Heart left ventricle (tissue), 16 donors: ENCODE data around the gene FOXL2NB. TPM values are rescaled to one million over a fixed set of nuclear protein-coding genes. Genes with fewer than 3 reads are reported as not detected.

Experiments used
- ATAC-seq, 4 donors: fragments of 200-7000 bp; cut with Tn5 transposase; one replicate each; pipeline ENCODE4 v1.9.1; 2020 to 2022; ENCODE audit warnings: moderate library complexity in 4 of 4, mild to moderate bottlenecking in 3 of 4, moderate number of reproducible peaks in 1 of 4
- DNase-seq, 5 donors: peaks; one replicate each; pipeline ENCODE4 v3.0.0-alpha.2; 2020
- H3K27ac ChIP-seq, 12 donors: fragments of 200-600 bp; sonication (generic) in 4 of 12; one replicate each; pipeline versions ENCODE4 v1.5.0 to v1.8.0; 2016 to 2022; ENCODE audit warnings: mild to moderate bottlenecking in 2 of 12
- H3K27me3 ChIP-seq, 9 donors: fragments of 200-600 bp; sonication (generic) in 2 of 9; one replicate each; pipeline versions ENCODE4 v1.5.1 to v1.8.0; 2016 to 2022; ENCODE audit warnings: mild to moderate bottlenecking in 3 of 9
- H3K36me3 ChIP-seq, 9 donors: fragments of 200-600 bp; sonication (generic) in 2 of 9; one replicate each; pipeline versions ENCODE4 v1.5.0 to v1.8.0; 2018 to 2022; ENCODE audit warnings: mild to moderate bottlenecking in 2 of 9
- H3K4me1 ChIP-seq, 12 donors: fragments of 200-600 bp; sonication (generic) in 4 of 12; one replicate each; pipeline versions ENCODE4 v1.5.0 to v1.8.0; 2016 to 2022; ENCODE audit warnings: mild to moderate bottlenecking in 3 of 12
- H3K4me3 ChIP-seq, 12 donors: fragments of 200-600 bp; sonication (generic) in 4 of 12; one replicate each; pipeline versions ENCODE4 v1.5.0 to v1.8.0; 2017 to 2022; ENCODE audit warnings: mild to moderate bottlenecking in 9 of 12, moderate library complexity in 4 of 12
- H3K9me3 ChIP-seq, 12 donors: fragments of 200-600 bp; sonication (generic) in 4 of 12; one replicate each; pipeline versions ENCODE4 v1.5.0 to v1.8.0; 2016 to 2022; ENCODE audit warnings: mild to moderate bottlenecking in 1 of 12
- POLR2A ChIP-seq, 2 donors: fragments of 450-650 bp; IDR thresholded peaks; one replicate each; pipeline ENCODE4 v1.6.1; 2017; ENCODE audit warnings: antibody characterized with exemption in 2 of 2, mild to moderate bottlenecking in 2 of 2, moderate library complexity in 2 of 2
- WGBS, 4 donors: extraction: QIAGEN DNeasy Blood & Tissue Kit in 2 of 4; methylation state at CpG; one replicate each; pipeline versions ENCODE4 v1.1.5 to v1.1.7; 2013 to 2018; 5-methylcytosine and 5-hydroxymethylcytosine counted together
- intact Hi-C, 10 donors: fragments of 100-400 bp; cut with DNase I; formaldehyde crosslinking; loops; one replicate each; pipeline versions ENCODE4 v1.11.1 to v1.14.2; 2022
- polyA plus RNA-seq, 2 donors: library from polyadenylated mRNA; stranded (reverse); fragments of 200-250 nt; gene quantifications; one replicate each; pipeline ENCODE4 v1.2.3, GENCODE V29; 2013
- total RNA-seq, 9 donors: library from RNA; depleted of rRNA in 2 of 9; stranded (reverse); fragments of >200 nt in 2 of 9; fragmentation: NEBNext Ultra II Directional in 3 of 9; extraction: Animal tissue kit (Norgen Biotek cat#: 25700) in 3 of 9; gene quantifications; one replicate each; pipeline versions ENCODE4 v1.1.0 to v1.2.4, GENCODE V29; 2016 to 2023
- TF ChIP-seq, protein P1 (sequence below), 12 donors: fragments of 200-600 bp; sonication (generic) in 4 of 12; IDR thresholded peaks; one replicate each; pipeline versions ENCODE4 v1.5.0 to v1.8.0; 2018 to 2022; ENCODE audit warnings: antibody characterized with exemption in 12 of 12, mild to moderate bottlenecking in 5 of 12
- donor health status: ischemic (EF 13 %, LVEDD 7.1; RV severe dilation, severe dysfunction).
- donor health status: healthy with polysubstance abuse.
- donor health status: DM: no; HTN: yes; CAD: no.
- donor health status: DM: no; HTN: no; CAD: no.
- donor health status: ischemic (EF 25% LVEDD 6.9; RV normal size, moderate dysfunction).
- donor health status: ischemic (EF 25% LVEDD 5.7; RV mildly dilated, moderate dysfunction).
- donor health status: healthy.
- donor health status: DM: yes; HTN: yes; CAD: no.
- donor health status: ischemic (EF 35%, LVEDD 5.7; RV mildly dilated, moderate dysfunction).
- donor health status: nonischemic (EF 11% LVEDD 7.7; RV severe dilation, severe dysfunction).
- donor health status: DM: yes; HTN: yes; CAD: no.
- donor health status: PGD.
- donor health status: ischemic (EF 29% LVEDD 5.4; RV normal size, mild dysfunction).
- donor health status: nonischemic (EF 23%, LVEDD 6.1; RV moderate dilation, normal function).

The FOXL2NB gene
- total and polyA plus RNA-seq, 11 donors: 0.25 TPM; not detected in 10

DNA sequence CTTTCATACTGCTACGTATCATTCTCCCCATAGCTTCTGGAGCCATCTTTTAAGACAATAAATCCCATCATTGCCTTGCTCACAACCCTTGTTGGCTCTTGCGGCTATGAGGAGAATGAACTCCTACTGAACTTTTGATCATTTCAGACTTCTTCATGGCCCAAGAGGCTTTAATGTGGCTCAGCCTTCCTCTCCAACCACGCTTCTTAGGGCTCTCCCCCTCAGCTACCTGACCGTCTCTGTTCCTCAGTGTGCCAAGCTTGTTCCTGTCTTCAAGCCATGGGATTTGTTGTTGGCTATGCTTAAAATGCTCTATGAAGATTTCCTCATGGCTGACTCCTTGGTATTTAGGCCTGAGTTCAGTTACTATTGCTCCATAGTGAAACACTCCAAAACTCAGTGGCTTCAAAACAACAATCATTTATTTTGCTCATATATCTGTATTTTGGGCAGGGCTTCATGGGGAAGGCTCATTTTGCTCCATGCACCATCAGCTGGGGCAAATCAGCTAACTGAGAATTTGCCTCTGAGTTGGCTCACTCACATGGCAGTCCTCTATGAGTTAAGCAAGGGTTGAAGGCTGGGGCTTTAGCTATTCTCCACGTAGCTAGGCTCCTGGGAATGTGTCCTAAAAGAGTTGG is 47.5 kb upstream of the FOXL2NB start:
- ATAC-seq (no peak), DNase-seq (no peak)
- TF ChIP-seq, protein P1, sequence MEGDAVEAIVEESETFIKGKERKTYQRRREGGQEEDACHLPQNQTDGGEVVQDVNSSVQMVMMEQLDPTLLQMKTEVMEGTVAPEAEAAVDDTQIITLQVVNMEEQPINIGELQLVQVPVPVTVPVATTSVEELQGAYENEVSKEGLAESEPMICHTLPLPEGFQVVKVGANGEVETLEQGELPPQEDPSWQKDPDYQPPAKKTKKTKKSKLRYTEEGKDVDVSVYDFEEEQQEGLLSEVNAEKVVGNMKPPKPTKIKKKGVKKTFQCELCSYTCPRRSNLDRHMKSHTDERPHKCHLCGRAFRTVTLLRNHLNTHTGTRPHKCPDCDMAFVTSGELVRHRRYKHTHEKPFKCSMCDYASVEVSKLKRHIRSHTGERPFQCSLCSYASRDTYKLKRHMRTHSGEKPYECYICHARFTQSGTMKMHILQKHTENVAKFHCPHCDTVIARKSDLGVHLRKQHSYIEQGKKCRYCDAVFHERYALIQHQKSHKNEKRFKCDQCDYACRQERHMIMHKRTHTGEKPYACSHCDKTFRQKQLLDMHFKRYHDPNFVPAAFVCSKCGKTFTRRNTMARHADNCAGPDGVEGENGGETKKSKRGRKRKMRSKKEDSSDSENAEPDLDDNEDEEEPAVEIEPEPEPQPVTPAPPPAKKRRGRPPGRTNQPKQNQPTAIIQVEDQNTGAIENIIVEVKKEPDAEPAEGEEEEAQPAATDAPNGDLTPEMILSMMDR (IDR thresholded peaks at IDR 0.05): no peak
- TF ChIP-seq POLR2A (IDR thresholded peaks at IDR 0.05): no peak
- Histone ChIP-seq H3K27me3 (no peaks in the 10 kb centered on the region), H3K4me1 (peaks cover 7 to 26% (median 19%) of the 10 kb centered on the region in 12 donors), H3K4me3 (no peak overlapping the region), H3K36me3 (no peaks in the 10 kb centered on the region), H3K27ac (peak overlapping the region in 6 of 12 donors; percentile 39 to 68 (median 56)), H3K9me3 (no peaks in the 10 kb centered on the region)
- intact Hi-C loops: loop anchor here in 2 of 10 donors (5.0 kb wide), 2 partner anchors 52 to 62 kb away; no protein-coding TSS in a partner anchor
- 89 to 95% (median 93%) methylated on average over 5 of the region's 5 CpGs for WGBS, 4 donors

- peak overlapping the region in 1 of 12 donors; percentile 80 for H3K27ac ChIP-seq
- ATAC-seq (no peak), DNase-seq (no peak)
- WGBS, 4 donors: 56 to 65% (median 60%) methylated on average over 8 of the region's 8 CpGs
- H3K4me3 ChIP-seq: no peak overlapping the region
- TF ChIP-seq, protein P1 (IDR thresholded peaks at IDR 0.05): no peak
- TF ChIP-seq POLR2A (IDR thresholded peaks at IDR 0.05): no peak
- H3K9me3 ChIP-seq: no peaks in the 10 kb centered on the region
- no peaks in the 10 kb centered on the region for H3K27me3 ChIP-seq
- intact Hi-C loops: no loop called here
- peaks cover 7 to 26% (median 19%) of the 10 kb centered on the region in 12 donors for H3K4me1 ChIP-seq
- no peaks in the 10 kb centered on the region for H3K36me3 ChIP-seq
Measured at GRCh38 chr3:138901567-138901966, 45.5 kb upstream of the FOXL2NB start.

DNA sequence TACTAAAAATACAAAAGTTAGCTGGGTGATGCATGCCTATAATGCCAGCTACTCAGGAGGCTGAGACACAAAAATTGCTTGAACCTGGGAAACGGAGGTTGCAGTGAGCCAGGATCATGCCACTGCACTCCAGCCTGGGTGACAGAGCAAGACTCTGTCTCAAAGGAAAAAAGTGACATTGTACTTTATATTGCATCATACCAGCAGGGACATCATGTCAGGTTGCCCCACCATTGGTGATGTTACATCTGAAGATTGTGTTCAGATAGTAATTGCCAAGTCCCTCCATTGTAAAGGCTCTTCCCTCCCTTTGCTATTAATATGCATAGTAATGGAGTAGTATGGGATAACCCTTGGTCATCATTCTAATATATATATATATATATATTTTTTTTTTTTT is 44.8 kb upstream of the FOXL2NB start:
- no peak for ATAC-seq
- H3K4me1 ChIP-seq: peaks cover 7 to 26% (median 19%) of the 10 kb centered on the region in 12 donors
- H3K27ac ChIP-seq: peak overlapping the region in 1 of 12 donors; percentile 80
- H3K9me3 ChIP-seq: no peaks in the 10 kb centered on the region
- H3K27me3 ChIP-seq: no peaks in the 10 kb centered on the region
- H3K4me3 ChIP-seq: no peak overlapping the region
- 89 to 95% (median 92%) methylated on average over 1 of the region's 1 CpG for WGBS, 4 donors
- DNase-seq: no peak
- TF ChIP-seq, protein P1 (IDR thresholded peaks at IDR 0.05): no peak
- TF ChIP-seq POLR2A (IDR thresholded peaks at IDR 0.05): no peak
- intact Hi-C loops: no loop called here
- no peaks in the 10 kb centered on the region for H3K36me3 ChIP-seq

- intact Hi-C loops: no loop called here
- Histone ChIP-seq H3K4me3 (no peak overlapping the region), H3K36me3 (no peaks in the 10 kb centered on the region), H3K4me1 (peaks cover 0 to 8% (median 0%) of the 10 kb centered on the region in 12 donors), H3K9me3 (no peaks in the 10 kb centered on the region), H3K27me3 (no peaks in the 10 kb centered on the region), H3K27ac (no peak overlapping the region)
- no peak for DNase-seq
- ATAC-seq: no peak
- 82 to 93% (median 92%) methylated on average over 3 of the region's 3 CpGs for WGBS, 4 donors
- no peak for TF ChIP-seq POLR2A (IDR thresholded peaks at IDR 0.05)
- TF ChIP-seq, protein P1 (IDR thresholded peaks at IDR 0.05): no peak
Measured at GRCh38 chr3:138907539-138907938, 39.5 kb upstream of the FOXL2NB start.
